RWPE1 (cell line): Measurements from ENCODE around the gene ADAMTSL3.
A peak's percentile ranks its signal among the peaks of the same experiment; 100 is the strongest.

Source experiments
- CTCF ChIA-PET: fragments of 350-600 bp; sonication (Branson Sonifier 250); formaldehyde crosslinking; extraction: SDS; loops from one replicate; lab custom pipeline; 2021; lab: Yijun Ruan, JAX
- POLR2A ChIA-PET: fragments of 400-600 bp; formaldehyde crosslinking; extraction: SDS; loops from one replicate; lab custom pipeline; 2020; ENCODE audit warnings: antibody characterized with exemption; ENCODE audit not compliant: low non-redundant PET; lab: Yijun Ruan, JAX
- DNase-seq: peaks from one replicate; pipeline ENCODE4 v3.0.0; 2012; ENCODE audit warnings: low spot score
- H3K27ac ChIP-seq: fragments of 450-650 bp; 2 replicates; pipeline ENCODE4 v1.5.1; 2017
- CTCF ChIP-seq: fragments of 450-650 bp; conservative IDR thresholded peaks from 2 replicates; pipeline ENCODE4 v1.5.1; 2017; ENCODE audit warnings: low read depth, mild to moderate bottlenecking

Gene ADAMTSL3

DNA sequence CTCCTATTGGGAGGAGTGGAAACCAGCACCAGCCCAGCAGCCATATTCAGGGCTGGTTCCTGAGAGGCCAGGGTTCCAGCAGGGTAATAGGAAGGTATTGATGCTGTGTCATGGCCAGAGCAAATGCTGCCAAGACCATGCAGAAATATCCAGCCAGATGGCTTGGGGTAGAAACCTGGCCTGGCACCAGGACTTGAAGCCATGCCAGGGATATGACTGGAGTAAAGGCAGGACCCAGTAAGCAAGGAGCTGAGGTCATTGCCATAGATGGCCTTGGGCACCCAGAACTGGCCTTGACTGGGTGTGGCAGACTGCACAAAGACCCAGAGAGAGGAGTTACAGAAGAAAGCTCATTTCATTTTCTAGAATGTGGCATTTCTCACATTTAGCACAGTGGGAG, 324.1 kb downstream of the ADAMTSL3 start:
- ChIA-PET CTCF (interaction anchor here (0.6 kb wide), 1 partner anchor 661 kb away, joined by 3 read pairs; no protein-coding TSS in a partner anchor), POLR2A (no interaction called here)
- DNase-seq = peak; percentile 29
- peak overlapping the region; percentile 95 for H3K27ac ChIP-seq
- TF ChIP-seq CTCF = no peak

- TF ChIP-seq CTCF = no peak
- ChIA-PET POLR2A (no interaction called here), CTCF (no interaction called here)
- peak overlapping the region; percentile 95 for H3K27ac ChIP-seq
- DNase-seq = no peak
These were observed 324.7 kb downstream of the ADAMTSL3 start for GRCh38 chr15:83978588-83978987.

- ChIA-PET CTCF (no interaction called here), POLR2A (no interaction called here)
- no peak for DNase-seq
- no peak overlapping the region for H3K27ac ChIP-seq
- no peak for TF ChIP-seq CTCF
These were observed 326.7 kb downstream of the ADAMTSL3 start for GRCh38 chr15:83980637-83981036.

GRCh38 chr15:83982748-83983147, 328.8 kb downstream of the ADAMTSL3 start:
- ChIA-PET POLR2A (no interaction called here), CTCF (interaction anchor here (0.7 kb wide), 1 partner anchor 253 kb away, joined by 3 read pairs; no protein-coding TSS in a partner anchor)
- DNase-seq = no peak
- TF ChIP-seq CTCF = no peak
- no peak overlapping the region for H3K27ac ChIP-seq

- POLR2A ChIA-PET = no interaction called here
- no peak for DNase-seq
- TF ChIP-seq CTCF = no peak
- H3K27ac ChIP-seq = no peak overlapping the region
- CTCF ChIA-PET = interaction anchor here (0.6 kb wide), 1 partner anchor 736 kb away, joined by 5 read pairs; no protein-coding TSS in a partner anchor
These were observed 329.9 kb downstream of the ADAMTSL3 start for GRCh38 chr15:83983634-83984458.

DNA sequence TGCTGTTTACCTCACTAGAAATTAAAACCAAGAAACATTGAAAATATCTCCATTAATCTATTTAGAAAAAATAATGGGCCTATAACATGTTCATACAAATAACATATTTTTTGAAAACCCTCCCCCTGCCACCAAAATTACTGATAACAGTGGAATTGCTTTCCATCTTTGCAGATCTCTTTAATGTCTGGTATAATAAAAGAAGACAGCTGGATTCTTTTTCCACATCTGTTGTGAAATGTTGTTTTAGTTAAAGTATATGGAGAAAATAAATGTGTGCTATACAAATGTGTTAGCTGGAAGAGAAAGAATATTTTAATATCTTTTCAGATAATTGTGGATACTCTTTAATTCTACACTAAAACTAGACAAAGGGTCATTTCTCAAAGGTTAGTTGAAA, 330.7 kb downstream of the ADAMTSL3 start:
- no peak for DNase-seq
- H3K27ac ChIP-seq = no peak overlapping the region
- ChIA-PET POLR2A (no interaction called here), CTCF (no interaction called here)
- no peak for TF ChIP-seq CTCF
